Measurements from ENCODE around the gene DLGAP1.

Gene DLGAP1

GRCh38 chr18:4107049-4107467, 348.0 kb downstream of the DLGAP1 start:
- Histone ChIP-seq H3K4me3 (ENCODE audit: low read length) (no peak overlapping the region), H2BK5ac (ENCODE audit: low read length) (no peak overlapping the region), H3K79me2 (ENCODE audit: control insufficient read depth, insufficient read depth, low read length) (no peaks in the 10 kb centered on the region), H4K5ac (ENCODE audit: low read length) (no peak overlapping the region), H3K4me2 (ENCODE audit: low read length) (no peak overlapping the region), H4K8ac (ENCODE audit: low read depth, low read length) (no peak overlapping the region), H2AK5ac (ENCODE audit: low read length) (no peak overlapping the region), H2BK120ac (ENCODE audit: low read depth, low read length) (no peak overlapping the region), H3K9ac (ENCODE audit: low read length) (no peak overlapping the region), H3K36me3 (ENCODE audit: control insufficient read depth, insufficient read depth, low read length) (no peaks in the 10 kb centered on the region), H3K18ac (ENCODE audit: low read length) (no peak overlapping the region), H3K27ac (ENCODE audit: low read depth, low read length) (no peak overlapping the region), H3K4ac (ENCODE audit: low read depth, low read length) (no peak overlapping the region), H2BK15ac (replicated peaks; ENCODE audit: low read depth) (no peak overlapping the region), H3K4me1 (ENCODE audit: control insufficient read depth, low read depth, low read length) (no peaks in the 10 kb centered on the region), H3K56ac (ENCODE audit: low read length) (peak overlapping the region; percentile 10), H3K23ac (ENCODE audit: low read length) (no peak overlapping the region), H3K27me3 (ENCODE audit: insufficient read depth, low read length, poor library complexity) (no peaks in the 10 kb centered on the region), H3K79me1 (ENCODE audit: low read length) (no peaks in the 10 kb centered on the region)
- DNase-seq: peak; percentile 12
- no CpG with 5 or more reads among the region's 12 CpGs for WGBS (ENCODE audit: extremely low coverage, insufficient coverage, low lambda C conversion rate)

GRCh38 chr18:4106407-4107033, 348.6 kb downstream of the DLGAP1 start:
- no peaks in the 10 kb centered on the region for H3K4me1 ChIP-seq (ENCODE audit: control insufficient read depth, low read depth, low read length)
- H3K4ac ChIP-seq (ENCODE audit: low read depth, low read length): no peak overlapping the region
- H3K79me1 ChIP-seq (ENCODE audit: low read length): no peaks in the 10 kb centered on the region
- DNase-seq: peak; percentile 75
- H3K27me3 ChIP-seq (ENCODE audit: insufficient read depth, low read length, poor library complexity): no peaks in the 10 kb centered on the region
- no peak overlapping the region for H2BK120ac ChIP-seq (ENCODE audit: low read depth, low read length)
- WGBS (ENCODE audit: extremely low coverage, insufficient coverage, low lambda C conversion rate): no CpG with 5 or more reads among the region's 13 CpGs
- H2AK5ac ChIP-seq (ENCODE audit: low read length): no peak overlapping the region
- no peak overlapping the region for H3K18ac ChIP-seq (ENCODE audit: low read length)
- no peak overlapping the region for H2BK5ac ChIP-seq (ENCODE audit: low read length)
- H4K8ac ChIP-seq (ENCODE audit: low read depth, low read length): no peak overlapping the region
- no peak overlapping the region for H3K23ac ChIP-seq (ENCODE audit: low read length)
- H3K4me2 ChIP-seq (ENCODE audit: low read length): no peak overlapping the region
- no peak overlapping the region for H4K5ac ChIP-seq (ENCODE audit: low read length)
- H3K9ac ChIP-seq (ENCODE audit: low read length): no peak overlapping the region
- no peaks in the 10 kb centered on the region for H3K79me2 ChIP-seq (ENCODE audit: control insufficient read depth, insufficient read depth, low read length)
- H3K27ac ChIP-seq (ENCODE audit: low read depth, low read length): no peak overlapping the region
- H3K4me3 ChIP-seq (ENCODE audit: low read length): no peak overlapping the region
- no peak overlapping the region for H3K56ac ChIP-seq (ENCODE audit: low read length)
- no peaks in the 10 kb centered on the region for H3K36me3 ChIP-seq (ENCODE audit: control insufficient read depth, insufficient read depth, low read length)
- no peak overlapping the region for H2BK15ac ChIP-seq (replicated peaks; ENCODE audit: low read depth)

- H2AK5ac ChIP-seq (ENCODE audit: low read length): no peak overlapping the region
- H3K4me1 ChIP-seq (ENCODE audit: control insufficient read depth, low read depth, low read length): no peaks in the 10 kb centered on the region
- no peaks in the 10 kb centered on the region for H3K79me2 ChIP-seq (ENCODE audit: control insufficient read depth, insufficient read depth, low read length)
- H3K27me3 ChIP-seq (ENCODE audit: insufficient read depth, low read length, poor library complexity): no peaks in the 10 kb centered on the region
- no peak overlapping the region for H4K5ac ChIP-seq (ENCODE audit: low read length)
- no peaks in the 10 kb centered on the region for H3K36me3 ChIP-seq (ENCODE audit: control insufficient read depth, insufficient read depth, low read length)
- no peak overlapping the region for H3K27ac ChIP-seq (ENCODE audit: low read depth, low read length)
- no peak overlapping the region for H2BK15ac ChIP-seq (replicated peaks; ENCODE audit: low read depth)
- no peak overlapping the region for H3K4ac ChIP-seq (ENCODE audit: low read depth, low read length)
- H2BK5ac ChIP-seq (ENCODE audit: low read length): no peak overlapping the region
- no peak overlapping the region for H3K18ac ChIP-seq (ENCODE audit: low read length)
- DNase-seq: no peak
- no CpG with 5 or more reads among the region's 1 CpG for WGBS (ENCODE audit: extremely low coverage, insufficient coverage, low lambda C conversion rate)
- H3K4me2 ChIP-seq (ENCODE audit: low read length): no peak overlapping the region
- H3K9ac ChIP-seq (ENCODE audit: low read length): no peak overlapping the region
- no peak overlapping the region for H3K23ac ChIP-seq (ENCODE audit: low read length)
- H3K56ac ChIP-seq (ENCODE audit: low read length): no peak overlapping the region
- no peak overlapping the region for H2BK120ac ChIP-seq (ENCODE audit: low read depth, low read length)
- no peak overlapping the region for H4K8ac ChIP-seq (ENCODE audit: low read depth, low read length)
- no peak overlapping the region for H3K4me3 ChIP-seq (ENCODE audit: low read length)
- H3K79me1 ChIP-seq (ENCODE audit: low read length): no peaks in the 10 kb centered on the region
These were observed 352.2 kb downstream of the DLGAP1 start for GRCh38 chr18:4102901-4103300.

GRCh38 chr18:4101009-4101408, 354.1 kb downstream of the DLGAP1 start:
- H4K5ac ChIP-seq (ENCODE audit: low read length): no peak overlapping the region
- no peak overlapping the region for H3K4me3 ChIP-seq (ENCODE audit: low read length)
- no peak overlapping the region for H4K8ac ChIP-seq (ENCODE audit: low read depth, low read length)
- no peaks in the 10 kb centered on the region for H3K79me2 ChIP-seq (ENCODE audit: control insufficient read depth, insufficient read depth, low read length)
- H2BK120ac ChIP-seq (ENCODE audit: low read depth, low read length): no peak overlapping the region
- H2BK15ac ChIP-seq (replicated peaks; ENCODE audit: low read depth): no peak overlapping the region
- no peak overlapping the region for H3K18ac ChIP-seq (ENCODE audit: low read length)
- no peak overlapping the region for H2AK5ac ChIP-seq (ENCODE audit: low read length)
- no peaks in the 10 kb centered on the region for H3K27me3 ChIP-seq (ENCODE audit: insufficient read depth, low read length, poor library complexity)
- H3K27ac ChIP-seq (ENCODE audit: low read depth, low read length): no peak overlapping the region
- no peak overlapping the region for H3K4me2 ChIP-seq (ENCODE audit: low read length)
- DNase-seq: no peak
- H3K36me3 ChIP-seq (ENCODE audit: control insufficient read depth, insufficient read depth, low read length): no peaks in the 10 kb centered on the region
- no peaks in the 10 kb centered on the region for H3K4me1 ChIP-seq (ENCODE audit: control insufficient read depth, low read depth, low read length)
- no peak overlapping the region for H2BK5ac ChIP-seq (ENCODE audit: low read length)
- H3K23ac ChIP-seq (ENCODE audit: low read length): no peak overlapping the region
- no peaks in the 10 kb centered on the region for H3K79me1 ChIP-seq (ENCODE audit: low read length)
- H3K9ac ChIP-seq (ENCODE audit: low read length): no peak overlapping the region
- WGBS (ENCODE audit: extremely low coverage, insufficient coverage, low lambda C conversion rate): no CpG with 5 or more reads among the region's 5 CpGs
- H3K56ac ChIP-seq (ENCODE audit: low read length): no peak overlapping the region
- H3K4ac ChIP-seq (ENCODE audit: low read depth, low read length): no peak overlapping the region

- H3K27me3 ChIP-seq (ENCODE audit: insufficient read depth, low read length, poor library complexity): no peaks in the 10 kb centered on the region
- H3K9ac ChIP-seq (ENCODE audit: low read length): no peak overlapping the region
- no peak overlapping the region for H3K27ac ChIP-seq (ENCODE audit: low read depth, low read length)
- no peak overlapping the region for H4K5ac ChIP-seq (ENCODE audit: low read length)
- no peaks in the 10 kb centered on the region for H3K4me1 ChIP-seq (ENCODE audit: control insufficient read depth, low read depth, low read length)
- no peaks in the 10 kb centered on the region for H3K79me1 ChIP-seq (ENCODE audit: low read length)
- H3K23ac ChIP-seq (ENCODE audit: low read length): no peak overlapping the region
- H4K8ac ChIP-seq (ENCODE audit: low read depth, low read length): no peak overlapping the region
- no peak overlapping the region for H3K4me2 ChIP-seq (ENCODE audit: low read length)
- H3K36me3 ChIP-seq (ENCODE audit: control insufficient read depth, insufficient read depth, low read length): no peaks in the 10 kb centered on the region
- H3K4me3 ChIP-seq (ENCODE audit: low read length): no peak overlapping the region
- H3K56ac ChIP-seq (ENCODE audit: low read length): no peak overlapping the region
- no peak overlapping the region for H2BK15ac ChIP-seq (replicated peaks; ENCODE audit: low read depth)
- H3K79me2 ChIP-seq (ENCODE audit: control insufficient read depth, insufficient read depth, low read length): no peaks in the 10 kb centered on the region
- no peak overlapping the region for H3K18ac ChIP-seq (ENCODE audit: low read length)
- H3K4ac ChIP-seq (ENCODE audit: low read depth, low read length): no peak overlapping the region
- no peak overlapping the region for H2BK5ac ChIP-seq (ENCODE audit: low read length)
- DNase-seq: no peak
- H2AK5ac ChIP-seq (ENCODE audit: low read length): no peak overlapping the region
- no peak overlapping the region for H2BK120ac ChIP-seq (ENCODE audit: low read depth, low read length)
- WGBS (ENCODE audit: extremely low coverage, insufficient coverage, low lambda C conversion rate): no CpG with 5 or more reads among the region's 4 CpGs
These were observed 358.6 kb downstream of the DLGAP1 start for GRCh38 chr18:4096486-4096885.

GRCh38 chr18:4093676-4094075, 361.4 kb downstream of the DLGAP1 start:
- no peaks in the 10 kb centered on the region for H3K27me3 ChIP-seq (ENCODE audit: insufficient read depth, low read length, poor library complexity)
- no peak overlapping the region for H4K8ac ChIP-seq (ENCODE audit: low read depth, low read length)
- H2BK5ac ChIP-seq (ENCODE audit: low read length): no peak overlapping the region
- no peaks in the 10 kb centered on the region for H3K4me1 ChIP-seq (ENCODE audit: control insufficient read depth, low read depth, low read length)
- WGBS (ENCODE audit: extremely low coverage, insufficient coverage, low lambda C conversion rate): no CpG with 5 or more reads among the region's 2 CpGs
- no peak for DNase-seq
- no peak overlapping the region for H3K4me2 ChIP-seq (ENCODE audit: low read length)
- H2BK120ac ChIP-seq (ENCODE audit: low read depth, low read length): no peak overlapping the region
- H3K36me3 ChIP-seq (ENCODE audit: control insufficient read depth, insufficient read depth, low read length): no peaks in the 10 kb centered on the region
- no peak overlapping the region for H3K18ac ChIP-seq (ENCODE audit: low read length)
- no peaks in the 10 kb centered on the region for H3K79me1 ChIP-seq (ENCODE audit: low read length)
- H2AK5ac ChIP-seq (ENCODE audit: low read length): no peak overlapping the region
- H3K4ac ChIP-seq (ENCODE audit: low read depth, low read length): no peak overlapping the region
- H3K9ac ChIP-seq (ENCODE audit: low read length): no peak overlapping the region
- H3K4me3 ChIP-seq (ENCODE audit: low read length): no peak overlapping the region
- H2BK15ac ChIP-seq (replicated peaks; ENCODE audit: low read depth): no peak overlapping the region
- H4K5ac ChIP-seq (ENCODE audit: low read length): no peak overlapping the region
- no peak overlapping the region for H3K27ac ChIP-seq (ENCODE audit: low read depth, low read length)
- H3K23ac ChIP-seq (ENCODE audit: low read length): no peak overlapping the region
- no peaks in the 10 kb centered on the region for H3K79me2 ChIP-seq (ENCODE audit: control insufficient read depth, insufficient read depth, low read length)
- H3K56ac ChIP-seq (ENCODE audit: low read length): no peak overlapping the region
